Stimulated activated CD8-positive, alpha-beta memory T cell treated with anti-CD3 and anti-CD28 coated beads, Interleukin-12 subunit alpha, Interleukin-12 subunit beta, amount 100 ng/mL, for 1 hour (primary cell): Measurements from ENCODE around the gene GLIS1.
"Not testable (repeated sequence)": the region's sequence is repeated elsewhere in the genome, so short reads cannot be mapped to it uniquely, and the experiment has no call there.

ENCODE experiments used
- DNase-seq: peaks from one replicate; pipeline ENCODE4 v3.0.0-alpha.2; 2020; ENCODE audit warnings: low read depth

GLIS1 gene

DNA sequence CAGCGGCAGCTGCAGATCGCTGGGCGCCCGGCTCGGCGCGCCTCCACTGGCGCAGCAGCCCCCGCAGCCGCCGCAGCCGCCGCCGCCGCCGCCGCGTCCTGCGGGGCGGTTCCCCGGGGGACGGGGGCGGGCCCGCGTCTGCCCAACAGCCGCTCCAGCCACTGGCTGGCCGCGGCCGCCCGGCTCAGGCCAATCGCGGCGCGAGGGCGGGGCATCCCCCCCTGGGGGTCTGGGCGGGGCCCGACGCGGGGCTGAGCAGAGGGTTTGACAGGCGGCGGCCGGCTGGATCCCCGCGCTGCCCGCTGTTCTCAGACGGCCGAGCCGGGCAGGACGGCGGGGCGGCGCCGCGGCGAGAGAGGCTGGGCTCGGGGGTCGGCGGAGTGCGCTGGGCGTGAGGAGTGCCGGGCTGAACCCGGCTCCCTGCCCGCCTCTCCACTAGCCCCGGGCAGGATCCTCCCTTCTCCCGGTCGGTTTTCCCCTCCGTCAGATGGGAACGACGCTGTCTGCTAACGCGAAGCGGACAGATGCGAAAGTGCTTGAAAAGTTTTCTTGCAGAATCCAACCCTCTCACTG, at the start of gene GLIS1:
TSS of gene GLIS1 (minus strand) at position 56 of the 573 bp plus-strand sequence. CDS start 1,100 bp downstream, outside the sequence.
- DNase-seq, result peak; percentile 3

DNA sequence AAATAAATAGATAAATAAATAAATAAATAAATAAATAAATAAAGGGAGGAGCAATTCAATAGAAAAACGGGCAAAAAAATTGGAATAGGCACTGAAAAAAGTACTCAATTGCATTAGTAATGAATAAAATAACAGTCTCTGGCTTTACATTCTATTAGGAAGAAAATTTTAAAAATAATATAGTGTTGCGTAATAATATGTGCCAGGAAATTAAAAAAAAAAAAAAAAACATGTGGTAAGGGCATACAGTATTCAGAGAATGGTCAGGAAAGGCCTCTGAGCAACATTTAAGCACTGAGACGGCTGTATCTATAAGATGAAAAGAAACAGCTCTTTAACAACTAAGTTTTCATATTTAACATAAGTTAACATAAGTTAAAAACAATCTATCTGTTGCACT, 48.7 kb upstream of the GLIS1 start:
- no peak for DNase-seq

DNA sequence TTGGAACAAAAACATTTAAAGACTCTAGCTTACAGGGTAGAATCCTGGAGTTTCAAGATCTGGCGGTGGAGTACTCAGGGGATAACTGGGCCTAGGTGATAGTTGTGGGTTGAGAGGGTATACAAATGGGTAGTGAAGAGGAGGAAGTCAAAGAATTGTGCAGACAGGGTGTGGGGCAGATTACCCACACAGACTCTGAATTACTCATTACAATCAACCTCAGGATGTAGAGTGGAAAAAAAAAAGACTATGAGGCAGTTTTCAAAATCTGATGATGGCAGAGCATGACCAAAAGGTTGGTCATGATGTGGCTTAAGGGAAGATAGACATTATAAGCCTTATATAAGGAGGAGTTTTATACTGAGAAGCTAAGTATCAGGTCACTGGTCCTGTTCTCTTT, 44.1 kb upstream of the GLIS1 start:
- DNase-seq, result no peak

- no peak for DNase-seq
Measured at GRCh38 chr1:53781654-53782053, 42.7 kb upstream of the GLIS1 start.

DNA sequence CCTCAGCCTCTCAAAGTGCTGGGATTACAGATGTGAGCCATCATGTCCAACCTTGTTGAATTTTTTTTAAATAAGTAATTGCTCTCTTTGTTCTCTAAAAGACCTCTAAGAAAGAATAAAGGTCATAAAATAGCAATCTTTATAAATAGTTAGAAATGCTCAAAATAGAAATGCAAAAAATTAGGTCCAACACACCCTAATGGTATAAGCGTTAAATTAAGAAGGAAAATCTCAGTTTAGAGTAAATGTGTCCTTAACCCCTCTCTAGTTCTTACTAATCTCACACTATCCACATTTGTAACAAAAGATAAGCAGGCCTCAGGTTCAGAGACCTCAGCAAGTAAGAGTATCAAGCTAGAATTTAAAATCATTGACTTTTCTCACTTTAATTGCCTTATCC, 38.3 kb upstream of the GLIS1 start:
- DNase-seq, result no peak

GRCh38 chr1:53771648-53772047, 32.7 kb upstream of the GLIS1 start:
- no peak for DNase-seq

DNA sequence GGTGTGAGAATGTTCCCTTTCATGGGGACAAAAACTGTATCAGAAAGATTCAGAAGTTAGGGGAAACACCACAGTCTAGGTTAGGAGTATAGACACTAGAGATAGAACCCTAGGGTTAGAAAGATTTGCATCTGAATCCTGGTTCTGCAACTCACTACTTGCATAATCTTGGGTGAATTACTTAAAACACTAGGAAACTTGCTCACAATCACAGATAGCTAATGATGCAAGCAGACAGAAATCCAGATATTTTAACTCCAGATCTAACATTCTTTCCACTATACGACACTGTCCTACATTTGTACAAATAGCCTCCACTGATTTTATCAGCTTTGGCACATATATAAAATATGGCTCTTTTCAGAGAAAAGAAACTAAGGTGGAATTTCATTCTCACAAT, 30.8 kb upstream of the GLIS1 start:
- no peak for DNase-seq

DNA sequence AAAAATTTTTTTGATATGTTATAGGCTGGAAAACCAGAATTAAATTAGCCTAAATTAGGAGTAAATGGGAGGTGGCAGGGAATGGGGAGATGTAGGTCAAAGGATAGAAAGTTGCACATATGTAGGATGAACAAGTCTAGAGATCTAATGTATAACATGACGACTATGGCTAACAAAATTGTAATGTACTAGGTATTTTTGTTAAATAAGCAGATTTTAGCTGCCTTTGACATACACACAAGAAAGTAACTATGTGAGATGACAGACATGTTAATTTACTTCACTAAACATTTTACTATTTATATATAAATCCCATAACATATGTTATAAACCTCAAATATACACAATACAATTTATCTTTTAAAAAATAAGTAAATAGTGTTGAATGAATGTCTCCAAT, 30.2 kb upstream of the GLIS1 start:
- no peak for DNase-seq

DNA sequence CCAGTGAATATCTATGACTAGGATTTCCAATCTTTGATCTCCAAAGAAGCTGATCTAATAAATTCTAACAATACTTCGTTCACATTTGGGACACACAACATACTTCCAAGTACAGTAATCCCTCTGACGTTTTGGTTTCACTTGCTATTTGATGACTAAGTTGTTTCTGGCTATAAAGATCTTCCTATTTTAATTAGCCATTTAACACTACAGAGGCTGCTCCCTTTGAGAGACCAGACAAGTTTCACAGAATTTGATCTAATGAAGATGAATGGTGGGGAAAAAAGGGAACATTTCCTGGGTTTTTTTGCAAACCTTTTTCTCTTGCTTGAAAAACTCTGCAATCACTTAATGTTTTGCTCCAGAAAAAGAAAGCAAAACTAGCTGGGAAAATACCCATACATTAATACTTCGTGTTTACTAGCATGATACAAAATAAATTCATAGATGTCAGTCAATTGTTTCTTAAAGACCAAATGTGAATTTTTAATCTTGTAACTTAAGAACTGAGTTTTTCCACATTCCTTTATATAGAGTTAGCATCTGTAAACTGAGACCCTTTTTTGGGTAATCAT, 28.0 kb upstream of the GLIS1 start:
- no peak for DNase-seq

- DNase-seq, result no peak
Measured at GRCh38 chr1:53766194-53766742, 27.3 kb upstream of the GLIS1 start.

DNA sequence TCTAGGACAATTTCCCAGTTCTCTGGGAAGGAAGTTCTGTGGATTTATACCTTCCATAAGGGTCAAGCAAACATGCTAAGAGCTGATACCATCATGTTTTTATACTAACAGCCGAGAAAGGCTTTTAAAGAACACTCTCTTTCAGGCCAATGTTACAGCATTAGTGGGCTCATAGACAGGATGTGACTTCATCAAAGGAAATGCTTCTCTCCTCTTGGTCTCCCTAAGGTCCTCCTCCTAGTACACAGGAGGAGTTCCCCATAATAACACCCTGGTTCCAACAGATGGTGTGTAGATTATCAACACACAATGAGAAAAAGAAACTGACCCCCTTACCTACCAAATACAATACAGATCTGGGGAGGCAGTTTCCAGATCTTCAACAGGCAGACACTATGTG, 26.7 kb upstream of the GLIS1 start:
- DNase-seq, result no peak

DNA sequence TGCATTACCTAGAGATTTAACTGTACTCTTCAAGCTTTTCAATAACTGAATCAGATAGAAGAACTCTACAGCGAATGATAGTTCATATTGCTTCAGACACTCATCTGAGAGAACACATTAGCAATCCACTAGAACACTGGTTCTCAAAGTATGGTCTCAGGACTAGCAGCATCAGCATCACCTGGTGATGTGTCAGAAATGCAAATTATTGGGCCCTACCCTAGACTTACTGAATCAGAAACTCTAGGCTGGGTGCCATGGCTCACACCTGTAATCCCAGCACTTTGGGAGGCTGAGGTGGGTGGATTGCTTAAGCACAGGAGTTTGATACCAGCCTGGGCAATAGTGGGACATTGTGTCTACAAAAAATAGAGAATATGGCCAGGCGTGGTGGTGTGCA, 24.9 kb upstream of the GLIS1 start:
- DNase-seq, result no peak

DNA sequence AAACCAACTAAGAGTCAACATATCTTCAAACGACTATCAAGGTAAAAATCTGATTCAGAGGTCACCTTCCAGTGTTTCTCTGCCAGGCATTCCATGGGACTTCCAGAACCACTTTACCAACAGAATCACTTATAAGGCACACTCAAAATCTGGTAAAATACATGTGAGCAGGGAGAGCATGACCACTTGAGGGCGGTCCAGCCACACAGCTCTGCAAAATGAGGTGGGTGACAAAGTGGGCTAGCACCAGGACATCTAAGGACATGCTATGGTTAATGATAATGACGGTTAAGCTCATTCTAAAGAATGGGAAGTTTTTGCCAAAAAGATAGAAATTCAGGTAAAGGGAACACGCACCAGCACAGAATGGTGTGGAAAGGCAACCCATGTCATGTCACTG, 24.5 kb upstream of the GLIS1 start:
- no peak for DNase-seq

- not testable (repeated sequence) for DNase-seq
Measured at GRCh38 chr1:53760497-53760896, 21.5 kb upstream of the GLIS1 start.

DNA sequence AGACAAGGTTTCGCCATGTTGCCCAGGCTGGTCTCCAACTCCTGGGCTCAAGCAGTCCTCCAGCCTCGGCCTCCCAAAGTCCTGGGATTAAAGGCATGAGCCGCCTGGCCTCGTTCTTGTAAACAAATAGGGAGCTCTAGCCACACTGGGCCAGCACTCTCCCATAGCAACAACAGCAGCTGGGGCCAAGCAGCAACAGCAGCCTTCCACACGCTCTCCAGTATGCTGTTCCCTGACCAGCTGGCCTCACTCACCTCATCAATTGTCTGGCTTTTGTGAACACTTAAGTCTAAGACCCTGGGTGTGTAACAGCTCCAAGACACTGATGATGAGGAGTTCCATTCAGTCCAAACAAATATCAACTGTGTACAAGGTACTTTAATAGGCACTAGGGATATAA, 16.9 kb upstream of the GLIS1 start:
- DNase-seq, result no peak

GRCh38 chr1:53754484-53755312, 15.7 kb upstream of the GLIS1 start:
- DNase-seq, result no peak

GRCh38 chr1:53752281-53752680, 13.3 kb upstream of the GLIS1 start:
- DNase-seq, result no peak

GRCh38 chr1:53747841-53748240, 8.9 kb upstream of the GLIS1 start:
- no peak for DNase-seq

GRCh38 chr1:53740621-53741105, 1.7 kb upstream of the GLIS1 start:
- no peak for DNase-seq

DNA sequence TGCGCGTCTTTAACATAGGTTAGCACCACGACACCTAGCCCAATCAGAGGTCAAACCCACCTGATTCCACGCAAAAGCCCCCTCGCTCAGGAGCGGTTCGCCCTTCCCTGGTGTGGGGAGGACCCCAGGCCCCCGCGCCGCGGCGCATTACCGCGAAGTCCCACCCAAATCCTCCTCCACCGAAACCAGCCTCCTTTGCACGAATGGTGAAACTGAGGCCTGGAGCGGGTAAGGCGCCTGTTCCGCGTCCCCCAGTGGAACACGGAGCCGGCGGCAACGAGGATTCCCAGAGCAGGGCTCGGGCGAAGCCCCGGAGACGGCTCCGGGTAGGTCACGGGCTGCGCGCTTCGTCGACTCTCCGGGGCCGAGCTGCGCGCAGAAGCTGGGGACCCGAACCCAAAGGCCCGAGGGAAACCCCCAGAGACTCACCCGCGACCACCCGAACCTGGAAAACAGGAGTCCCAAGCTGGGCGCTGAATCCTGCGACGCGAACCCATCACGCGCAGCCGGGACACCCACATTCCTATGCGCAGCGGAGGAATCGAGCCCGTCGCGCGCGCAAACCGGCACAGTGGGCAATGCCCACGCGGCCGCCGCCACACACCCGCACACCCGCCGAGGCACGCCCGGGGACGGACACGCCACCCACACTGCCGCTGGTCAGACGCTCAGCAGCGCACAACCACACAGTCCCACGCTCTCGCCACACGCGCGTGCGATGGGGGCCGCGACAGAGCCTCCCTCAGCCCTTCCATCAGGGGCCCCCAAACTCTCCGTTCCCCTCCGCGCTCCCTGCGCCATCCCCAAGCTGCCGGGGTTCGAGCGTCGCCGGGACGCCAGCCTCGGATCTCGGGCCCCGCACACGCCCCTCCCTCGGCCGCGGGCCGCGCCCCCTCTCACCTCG, 507 bp downstream of the GLIS1 start:
- DNase-seq, result no peak

- DNase-seq, result no peak
Measured at GRCh38 chr1:53737648-53738204, 1.2 kb downstream of the GLIS1 start.

DNA sequence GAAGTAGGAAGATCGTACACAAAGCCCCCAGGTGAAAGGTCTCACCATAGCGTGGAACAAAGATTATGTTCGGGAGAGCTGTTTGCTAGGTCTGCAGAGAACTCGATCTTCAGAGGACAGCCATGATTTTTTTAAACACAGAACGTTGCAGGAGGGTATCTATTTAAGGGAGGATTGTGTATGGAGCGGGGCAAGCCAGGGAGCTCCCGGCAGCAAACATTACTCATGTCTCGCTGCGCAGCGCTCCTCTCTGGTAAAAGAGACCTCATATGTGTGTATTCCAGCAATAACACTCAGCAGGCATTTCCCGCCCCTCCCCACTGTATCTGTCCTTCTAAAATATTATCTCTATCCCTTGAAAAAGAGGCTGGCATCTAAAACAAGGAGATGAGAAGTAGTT, 2.7 kb downstream of the GLIS1 start:
- DNase-seq, result no peak
